ENCODE results near the gene DMTF1.

The DMTF1 gene

GRCh38 chr7:87123105-87123504, 29.1 kb upstream of the DMTF1 start:
- Histone ChIP-seq H3K9ac (ENCODE audit: low read depth, low read length) (no peak overlapping the region), H3K27me3 (ENCODE audit: insufficient read depth, low read length) (no peaks in the 10 kb centered on the region), H3K9me3 (ENCODE audit: insufficient read depth, low read depth, low read length) (no peaks in the 10 kb centered on the region), H3K27ac (ENCODE audit: low read length) (no peak overlapping the region), H3K4me1 (ENCODE audit: insufficient read depth, low read length) (peaks cover 2% of the 10 kb centered on the region; the same call in 1 of the 2 replicates), H3K4me3 (ENCODE audit: low read length) (no peak overlapping the region), H3K36me3 (ENCODE audit: insufficient read depth, low read depth, low read length) (no peaks in the 10 kb centered on the region)

- H3K27ac ChIP-seq (ENCODE audit: low read length), result no peak overlapping the region
- H3K4me3 ChIP-seq (ENCODE audit: low read length), result no peak overlapping the region
- H3K36me3 ChIP-seq (ENCODE audit: insufficient read depth, low read depth, low read length), result no peaks in the 10 kb centered on the region
- H3K9me3 ChIP-seq (ENCODE audit: insufficient read depth, low read depth, low read length), result no peaks in the 10 kb centered on the region
- H3K9ac ChIP-seq (ENCODE audit: low read depth, low read length), result no peak overlapping the region
- H3K4me1 ChIP-seq (ENCODE audit: insufficient read depth, low read length), result peaks cover 27% of the 10 kb centered on the region
- H3K27me3 ChIP-seq (ENCODE audit: insufficient read depth, low read length), result no peaks in the 10 kb centered on the region
Observed at GRCh38 chr7:87127019-87127418, 25.2 kb upstream of the DMTF1 start.

- H3K9me3 ChIP-seq (ENCODE audit: insufficient read depth, low read depth, low read length), result no peaks in the 10 kb centered on the region
- peaks cover 27% of the 10 kb centered on the region for H3K4me1 ChIP-seq (ENCODE audit: insufficient read depth, low read length)
- H3K4me3 ChIP-seq (ENCODE audit: low read length), result peak overlapping the region; percentile 59
- H3K36me3 ChIP-seq (ENCODE audit: insufficient read depth, low read depth, low read length), result no peaks in the 10 kb centered on the region
- no peak overlapping the region for H3K27ac ChIP-seq (ENCODE audit: low read length)
- H3K27me3 ChIP-seq (ENCODE audit: insufficient read depth, low read length), result no peaks in the 10 kb centered on the region
- H3K9ac ChIP-seq (ENCODE audit: low read depth, low read length), result peak overlapping the region; percentile 29; the same call in 1 of the 2 replicates
Observed at GRCh38 chr7:87128861-87129267, 23.4 kb upstream of the DMTF1 start.

- no peaks in the 10 kb centered on the region for H3K9me3 ChIP-seq (ENCODE audit: insufficient read depth, low read depth, low read length)
- H3K4me1 ChIP-seq (ENCODE audit: insufficient read depth, low read length), result peaks cover 27% of the 10 kb centered on the region
- H3K27me3 ChIP-seq (ENCODE audit: insufficient read depth, low read length), result no peaks in the 10 kb centered on the region
- no peaks in the 10 kb centered on the region for H3K36me3 ChIP-seq (ENCODE audit: insufficient read depth, low read depth, low read length)
- H3K27ac ChIP-seq (ENCODE audit: low read length), result no peak overlapping the region
- H3K4me3 ChIP-seq (ENCODE audit: low read length), result peak overlapping the region; percentile 59
- H3K9ac ChIP-seq (ENCODE audit: low read depth, low read length), result peak overlapping the region; percentile 29; the same call in 1 of the 2 replicates
Observed at GRCh38 chr7:87129332-87129731, 22.9 kb upstream of the DMTF1 start.

GRCh38 chr7:87129848-87130247, 22.4 kb upstream of the DMTF1 start:
- Histone ChIP-seq H3K27ac (ENCODE audit: low read length) (no peak overlapping the region), H3K36me3 (ENCODE audit: insufficient read depth, low read depth, low read length) (no peaks in the 10 kb centered on the region), H3K9ac (ENCODE audit: low read depth, low read length) (peak overlapping the region; percentile 19; the same call in 1 of the 2 replicates), H3K9me3 (ENCODE audit: insufficient read depth, low read depth, low read length) (no peaks in the 10 kb centered on the region), H3K4me3 (ENCODE audit: low read length) (peak overlapping the region; percentile 59; the same call in 1 of the 2 replicates), H3K27me3 (ENCODE audit: insufficient read depth, low read length) (no peaks in the 10 kb centered on the region), H3K4me1 (ENCODE audit: insufficient read depth, low read length) (peaks cover 27% of the 10 kb centered on the region)

- Histone ChIP-seq H3K4me1 (ENCODE audit: insufficient read depth, low read length) (peaks cover 27% of the 10 kb centered on the region), H3K9me3 (ENCODE audit: insufficient read depth, low read depth, low read length) (no peaks in the 10 kb centered on the region)
Observed at GRCh38 chr7:87131771-87132170, 20.5 kb upstream of the DMTF1 start.

GRCh38 chr7:87137271-87137670, 15.0 kb upstream of the DMTF1 start:
- no peak overlapping the region for H3K4me3 ChIP-seq (ENCODE audit: low read length)
- no peaks in the 10 kb centered on the region for H3K27me3 ChIP-seq (ENCODE audit: insufficient read depth, low read length)
- no peaks in the 10 kb centered on the region for H3K36me3 ChIP-seq (ENCODE audit: insufficient read depth, low read depth, low read length)
- no peak overlapping the region for H3K9ac ChIP-seq (ENCODE audit: low read depth, low read length)
- no peak overlapping the region for H3K27ac ChIP-seq (ENCODE audit: low read length)
- no peaks in the 10 kb centered on the region for H3K9me3 ChIP-seq (ENCODE audit: insufficient read depth, low read depth, low read length)
- no peaks in the 10 kb centered on the region for H3K4me1 ChIP-seq (ENCODE audit: insufficient read depth, low read length)

More at GRCh38 chr7:87131771-87132170, 20.5 kb upstream of the DMTF1 start:
- Histone ChIP-seq H3K27ac (ENCODE audit: low read length) (no peak overlapping the region), H3K4me3 (ENCODE audit: low read length) (no peak overlapping the region), H3K27me3 (ENCODE audit: insufficient read depth, low read length) (no peaks in the 10 kb centered on the region), H3K9ac (ENCODE audit: low read depth, low read length) (no peak overlapping the region), H3K36me3 (ENCODE audit: insufficient read depth, low read depth, low read length) (no peaks in the 10 kb centered on the region)

GRCh38 chr7:87139514-87139913, 12.7 kb upstream of the DMTF1 start:
- H3K36me3 ChIP-seq (ENCODE audit: insufficient read depth, low read depth, low read length), result no peaks in the 10 kb centered on the region
- no peak overlapping the region for H3K4me3 ChIP-seq (ENCODE audit: low read length)
- H3K9ac ChIP-seq (ENCODE audit: low read depth, low read length), result no peak overlapping the region
- no peaks in the 10 kb centered on the region for H3K9me3 ChIP-seq (ENCODE audit: insufficient read depth, low read depth, low read length)
- no peak overlapping the region for H3K27ac ChIP-seq (ENCODE audit: low read length)
- H3K4me1 ChIP-seq (ENCODE audit: insufficient read depth, low read length), result no peaks in the 10 kb centered on the region
- H3K27me3 ChIP-seq (ENCODE audit: insufficient read depth, low read length), result no peaks in the 10 kb centered on the region

- Histone ChIP-seq H3K36me3 (ENCODE audit: insufficient read depth, low read depth, low read length) (no peaks in the 10 kb centered on the region), H3K9me3 (ENCODE audit: insufficient read depth, low read depth, low read length) (no peaks in the 10 kb centered on the region), H3K9ac (ENCODE audit: low read depth, low read length) (no peak overlapping the region), H3K4me3 (ENCODE audit: low read length) (no peak overlapping the region), H3K27ac (ENCODE audit: low read length) (no peak overlapping the region), H3K27me3 (ENCODE audit: insufficient read depth, low read length) (no peaks in the 10 kb centered on the region), H3K4me1 (ENCODE audit: insufficient read depth, low read length) (no peaks in the 10 kb centered on the region)
Observed at GRCh38 chr7:87140271-87140748, 11.9 kb upstream of the DMTF1 start.

GRCh38 chr7:87144173-87144657, 8.0 kb upstream of the DMTF1 start:
- Histone ChIP-seq H3K27me3 (ENCODE audit: insufficient read depth, low read length) (no peaks in the 10 kb centered on the region), H3K27ac (ENCODE audit: low read length) (no peak overlapping the region)

GRCh38 chr7:87146740-87147386, 5.4 kb upstream of the DMTF1 start:
- Histone ChIP-seq H3K9ac (ENCODE audit: low read depth, low read length) (no peak overlapping the region), H3K9me3 (ENCODE audit: insufficient read depth, low read depth, low read length) (no peaks in the 10 kb centered on the region), H3K27ac (ENCODE audit: low read length) (no peak overlapping the region), H3K4me3 (ENCODE audit: low read length) (no peak overlapping the region), H3K4me1 (ENCODE audit: insufficient read depth, low read length) (no peaks in the 10 kb centered on the region), H3K36me3 (ENCODE audit: insufficient read depth, low read depth, low read length) (no peaks in the 10 kb centered on the region), H3K27me3 (ENCODE audit: insufficient read depth, low read length) (no peaks in the 10 kb centered on the region)

More at GRCh38 chr7:87144173-87144657, 8.0 kb upstream of the DMTF1 start:
- H3K4me3 ChIP-seq (ENCODE audit: low read length), result no peak overlapping the region
- no peaks in the 10 kb centered on the region for H3K4me1 ChIP-seq (ENCODE audit: insufficient read depth, low read length)
- no peak overlapping the region for H3K9ac ChIP-seq (ENCODE audit: low read depth, low read length)
- no peaks in the 10 kb centered on the region for H3K36me3 ChIP-seq (ENCODE audit: insufficient read depth, low read depth, low read length)
- no peaks in the 10 kb centered on the region for H3K9me3 ChIP-seq (ENCODE audit: insufficient read depth, low read depth, low read length)

- no peaks in the 10 kb centered on the region for H3K9me3 ChIP-seq (ENCODE audit: insufficient read depth, low read depth, low read length)
- no peak overlapping the region for H3K27ac ChIP-seq (ENCODE audit: low read length)
- H3K27me3 ChIP-seq (ENCODE audit: insufficient read depth, low read length), result no peaks in the 10 kb centered on the region
- H3K4me3 ChIP-seq (ENCODE audit: low read length), result no peak overlapping the region
- H3K36me3 ChIP-seq (ENCODE audit: insufficient read depth, low read depth, low read length), result no peaks in the 10 kb centered on the region
- no peak overlapping the region for H3K9ac ChIP-seq (ENCODE audit: low read depth, low read length)
- no peaks in the 10 kb centered on the region for H3K4me1 ChIP-seq (ENCODE audit: insufficient read depth, low read length)
Observed at GRCh38 chr7:87147500-87147899, 4.8 kb upstream of the DMTF1 start.

All from iPS-20b (cell line).